A549 (cell line): ENCODE results near the gene NAA16. TPM values are rescaled to one million over a fixed set of nuclear protein-coding genes. Genes with fewer than 3 reads are reported as not detected.

Experiments used
- ATAC-seq, 2 experiments: fragments of 200-7000 bp in 1 of 2; fragments of >200 bp in 1 of 2; cut with Nextera tagmentation in 1 of 2; cut with Tn5 transposase in 1 of 2; 3 replicates each; pipeline versions ENCODE4 v1.8.0 to v1.9.1; 2018 to 2020; ENCODE audit warnings: mild to moderate bottlenecking in 1 of 2, moderate library complexity in 1 of 2
- CTCF ChIA-PET: fragments of 300-600 bp; sonication (Branson Sonifier 250); formaldehyde crosslinking; extraction: SDS; loops from one replicate; lab custom pipeline; 2021; ENCODE audit warnings: antibody characterized with exemption, inconsistent platforms; lab: Yijun Ruan, JAX
- POLR2A ChIA-PET: fragments of 350-600 bp; formaldehyde crosslinking; extraction: SDS; loops from one replicate; lab custom pipeline; 2021; ENCODE audit warnings: antibody characterized with exemption, inconsistent platforms; lab: Yijun Ruan, JAX
- DNase-seq, 2 experiments: peaks; one replicate each; pipeline versions ENCODE4 v3.0.0 to v3.0.0-alpha.2; 2011 to 2016; ENCODE audit warnings: low read depth in 1 of 2, low spot score in 1 of 2
- FAIRE-seq: peaks from 2 replicates; lab custom pipeline; 2011; peaks lifted over from hg19 to GRCh38; lab: Jason Lieb, UNC
- H3K27ac ChIP-seq, 2 experiments: fragments of >200 bp; sonication (Bioruptor Twin); formaldehyde crosslinking; 3 replicates each; pipeline ENCODE4 v1.5.1; 2016 to 2017
- H3K4me1 ChIP-seq: fragments of >200 bp; sonication (Bioruptor Twin); formaldehyde crosslinking; 3 replicates; pipeline ENCODE4 v1.6.1; 2016
- H3K4me2 ChIP-seq: fragments of >200 bp; sonication (Bioruptor Twin); formaldehyde crosslinking; 3 replicates; pipeline ENCODE4 v1.6.1; 2016
- H3K4me3 ChIP-seq: fragments of >200 bp; sonication (Bioruptor Twin); formaldehyde crosslinking; 3 replicates; pipeline ENCODE4 v1.5.1; 2016
- H3K9me3 ChIP-seq: fragments of >200 bp; sonication (Bioruptor Twin); formaldehyde crosslinking; 3 replicates; pipeline ENCODE4 v1.6.1; 2016
- BCL3 ChIP-seq: fragments of >200 bp; sonication (Bioruptor Twin); formaldehyde crosslinking; IDR thresholded peaks from 3 replicates; pipeline ENCODE4 v1.6.1; 2016
- BHLHE40 ChIP-seq: IDR thresholded peaks from 2 replicates; pipeline ENCODE4 v1.6.1; 2012; ENCODE audit warnings: low read depth, low read length, inconsistent platforms
- CTCF ChIP-seq: fragments of >200 bp; sonication (Bioruptor Twin); formaldehyde crosslinking; IDR thresholded peaks from 3 replicates; pipeline ENCODE4 v1.5.1; 2016
- FOXS1 ChIP-seq: fragments of 250-450 bp; sonication (Bioruptor Pico); IDR thresholded peaks from 2 replicates; pipeline ENCODE4 v1.5.0; 2020; ENCODE audit warnings: mild to moderate bottlenecking, moderate library complexity
- HES2 ChIP-seq: fragments of >200 bp; sonication (Bioruptor Twin); formaldehyde crosslinking; IDR thresholded peaks from 2 replicates; pipeline ENCODE4 v1.6.1; 2016
- HOXB5 ChIP-seq: fragments of 250-450 bp; sonication (Bioruptor Pico); IDR thresholded peaks from 2 replicates; pipeline ENCODE4 v1.5.0; 2020; ENCODE audit warnings: mild to moderate bottlenecking, moderate library complexity
- JUNB ChIP-seq: fragments of >200 bp; sonication (Bioruptor Twin); formaldehyde crosslinking; IDR thresholded peaks from 2 replicates; pipeline ENCODE4 v1.6.1; 2016
- NPAS2 ChIP-seq: fragments of 250-450 bp; sonication (Bioruptor Pico); IDR thresholded peaks from 2 replicates; pipeline ENCODE4 v1.8.0; 2022; ENCODE audit warnings: mild to moderate bottlenecking, moderate library complexity, borderline replicate concordance
- PBX3 ChIP-seq: IDR thresholded peaks from 2 replicates; pipeline ENCODE4 v1.6.1; 2012
- POLR2AphosphoS2 ChIP-seq: conservative IDR thresholded peaks from 2 replicates; pipeline ENCODE4 v1.6.1; 2012; ENCODE audit warnings: low read length, improper control_type of control experiment, inconsistent platforms
- REST ChIP-seq: fragments of 200-600 bp; sonication (generic); IDR thresholded peaks from 2 replicates; pipeline ENCODE4 v1.6.1; 2016; ENCODE audit warnings: antibody characterized with exemption, mild to moderate bottlenecking, moderate library complexity
- TFCP2L1 ChIP-seq: fragments of 250-450 bp; sonication (Bioruptor Pico); IDR thresholded peaks from 2 replicates; pipeline ENCODE4 v1.5.0; 2021; ENCODE audit warnings: mild to moderate bottlenecking
- USF2 ChIP-seq: fragments of 450-650 bp; IDR thresholded peaks from 2 replicates; pipeline ENCODE4 v1.6.1; 2014; ENCODE audit warnings: antibody characterized with exemption
- ZNF302 ChIP-seq: fragments of 250-450 bp; sonication (Bioruptor Pico); IDR thresholded peaks from 2 replicates; pipeline ENCODE4 v1.9.0; 2021; ENCODE audit warnings: inconsistent platforms, mild to moderate bottlenecking, moderate library complexity
- ZSCAN20 ChIP-seq: fragments of 250-450 bp; sonication (Bioruptor Pico); IDR thresholded peaks from 2 replicates; pipeline ENCODE4 v1.8.0; 2022; ENCODE audit warnings: mild to moderate bottlenecking, moderate library complexity
- WGBS: methylation state at CpG from one replicate; pipeline ENCODE4 v1.1.6; 2017; ENCODE audit errors: missing lambda C conversion rate; 5-methylcytosine and 5-hydroxymethylcytosine counted together
- polyA plus RNA-seq, 4 experiments: library from polyadenylated mRNA; depleted of rRNA in 3 of 4; stranded (reverse); fragments of >200 nt; fragmentation: RNase III in 1 of 4; extraction: RNeasy Plus Mini Kit Qiagen cat#74134 plus additional on column Dnase treatment in 1 of 4; gene quantifications; 2 replicates in 3 of 4; 3 replicates in 1 of 4; pipeline ENCODE4 v1.2.3, GENCODE V29; 2011 to 2017

Gene NAA16
- polyA plus RNA-seq, 2 of the 4 experiments (the other 2 are of a cell fraction): 10.5 to 18.8 TPM

GRCh38 chr13:41284512-41285288, 26.4 kb upstream of the NAA16 start (continued):
- TF ChIP-seq TFCP2L1 (CRISPR knock-in tag): no peak
- no peak for TF ChIP-seq USF2
- TF ChIP-seq BHLHE40: peak; percentile 33; the same call in 1 of the 2 replicates
- TF ChIP-seq HES2: peak; percentile 60
- no peak for TF ChIP-seq POLR2AphosphoS2
- peak; percentile 80; the same call in 2 of the 3 replicates for TF ChIP-seq BCL3
- TF ChIP-seq FOXS1 (CRISPR knock-in tag): no peak; the same call in 1 of the 2 replicates
- TF ChIP-seq NPAS2 (CRISPR knock-in tag): no peak

- FAIRE-seq (no peak), DNase-seq (no peak)
- H3K9me3 ChIP-seq: no peaks in the 10 kb centered on the region
These were observed 24.7 kb upstream of the NAA16 start for GRCh38 chr13:41286370-41286769.

More at GRCh38 chr13:41286370-41286769, 24.7 kb upstream of the NAA16 start:
- no peak for ATAC-seq
- H3K27ac ChIP-seq: peak overlapping the region; percentile 43 to 84; a peak in 3 of 6 replicates
- POLR2A ChIA-PET: no interaction called here
- 96% methylated on average over 5 of the region's 5 CpGs for WGBS
- TF ChIP-seq PBX3: no peak
- no peak for TF ChIP-seq CTCF
- no peak for TF ChIP-seq HES2
- TF ChIP-seq HOXB5 (CRISPR knock-in tag): no peak
- TF ChIP-seq ZNF302: no peak
- TF ChIP-seq REST: no peak
- no peak for TF ChIP-seq JUNB
- no peak for TF ChIP-seq ZSCAN20 (CRISPR knock-in tag)
- no peak overlapping the region for H3K4me3 ChIP-seq
- CTCF ChIA-PET: no interaction called here
- H3K4me1 ChIP-seq: peaks cover 16% of the 10 kb centered on the region
- no peak overlapping the region for H3K4me2 ChIP-seq
